HepG2 (cell line): ENCODE results near the gene GRM7. TPM values are rescaled to one million over a fixed set of nuclear protein-coding genes. Genes with fewer than 3 reads are reported as not detected.

Experiments used
- CBX5 ChIP-seq: sonication (generic); formaldehyde crosslinking; IDR thresholded peaks from 2 replicates; pipeline ENCODE4 v1.4.0; 2020; ENCODE audit warnings: missing genetic modification reagents, borderline replicate concordance
- CHD4 ChIP-seq: fragments of 200-600 bp; sonication (generic); IDR thresholded peaks from 2 replicates; pipeline ENCODE4 v1.7.0; 2017; ENCODE audit warnings: mild to moderate bottlenecking, low read length, borderline replicate concordance
- FOXO4 ChIP-seq: sonication (generic); formaldehyde crosslinking; conservative IDR thresholded peaks from 2 replicates; pipeline ENCODE4 v1.8.1; 2023; ENCODE audit warnings: missing genetic modification reagents
- MBNL3 ChIP-seq: fragments of 250-450 bp; sonication (Bioruptor Pico); conservative IDR thresholded peaks from 2 replicates; pipeline ENCODE4 v1.8.0; 2022; ENCODE audit warnings: mild to moderate bottlenecking, inconsistent platforms
- MED1 ChIP-seq: sonication (generic); formaldehyde crosslinking; IDR thresholded peaks from 2 replicates; pipeline ENCODE4 v1.4.0; 2020; ENCODE audit warnings: missing genetic modification reagents
- RBM39 ChIP-seq: fragments of 200-400 bp; formaldehyde crosslinking; IDR thresholded peaks from one replicate; pipeline ENCODE4 v1.6.1; 2018; ENCODE audit warnings: antibody characterized with exemption, mild to moderate bottlenecking, low read depth, low read length; ENCODE audit not compliant: poor library complexity, severe bottlenecking
- SALL1 ChIP-seq: sonication (generic); formaldehyde crosslinking; IDR thresholded peaks from 2 replicates; pipeline ENCODE4 v1.8.0; 2022; ENCODE audit warnings: mild to moderate bottlenecking, missing genetic modification reagents
- polyA plus RNA-seq, 8 experiments: library from polyadenylated mRNA; depleted of rRNA in 3 of 8; stranded (reverse) in 7 of 8; unstranded in 1 of 8; fragments of >200 nt; fragmentation: Illumina TruSeq in 4 of 8; extraction: Trizol in 4 of 8; gene quantifications; 2 replicates each; pipeline versions ENCODE4 v1.2.1 to v1.2.3, GENCODE V29; 2011 to 2016; ENCODE audit warnings: low read depth in 4 of 8, missing spikeins in 1 of 8, mixed read lengths in 1 of 8; ENCODE audit not compliant: insufficient read depth in 1 of 8
- total RNA-seq, 5 experiments: library from RNA; depleted of rRNA; stranded (reverse); fragments of >200 nt; fragmentation: Illumina TruSeq; extraction: Trizol; gene quantifications; 2 replicates each; pipeline ENCODE4 v1.2.3, GENCODE V29; 2016; ENCODE audit warnings: low read depth in 1 of 5
- TF ChIP-seq, protein P1 (sequence below): IDR thresholded peaks from 2 replicates; pipeline ENCODE4 v1.6.1; 2012; ENCODE audit warnings: low read length, improper control_type of control experiment
- TF ChIP-seq, protein P2 (sequence below): sonication (generic); formaldehyde crosslinking; IDR thresholded peaks from 2 replicates; pipeline ENCODE4 v1.8.1; 2023; ENCODE audit warnings: missing genetic modification reagents, inconsistent platforms, borderline replicate concordance

Gene GRM7
- total and polyA plus RNA-seq, 2 of the 13 experiments (the other 11 are each of a cell fraction or from before 2014, with no cell fraction given), result not detected

DNA sequence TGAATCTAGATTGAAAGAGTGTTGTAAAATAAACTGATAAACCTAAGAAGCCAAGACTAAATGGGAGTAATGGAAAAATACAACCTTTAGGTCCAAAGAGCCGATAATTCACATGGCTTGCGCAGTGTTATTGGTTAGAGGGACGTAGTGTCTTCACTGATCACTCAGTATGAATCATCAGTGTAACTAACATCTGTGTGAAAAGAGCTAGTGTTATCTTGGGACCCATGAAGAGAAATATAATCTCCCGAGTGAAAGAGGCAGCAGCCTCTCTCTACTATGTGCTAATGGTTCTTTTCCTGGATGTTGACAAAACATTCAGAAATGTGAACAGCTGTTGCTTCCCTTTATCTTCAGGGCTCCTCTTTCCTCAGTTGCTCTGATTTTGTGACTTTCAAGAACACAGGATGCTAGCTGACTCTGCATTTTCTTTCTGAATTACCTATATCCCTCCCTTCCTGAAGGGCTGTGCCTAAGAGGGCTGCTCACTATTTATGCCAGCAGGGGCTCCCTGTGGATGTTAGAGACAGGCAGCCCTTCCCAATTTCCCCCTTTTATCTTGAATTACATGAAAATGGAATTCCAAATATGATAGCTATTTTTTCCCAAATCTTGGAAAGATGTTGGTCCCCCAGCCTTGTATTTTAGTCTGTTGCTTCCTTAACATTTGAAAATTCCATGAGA lies 128.8 kb downstream of the GRM7 start (continued):
- TF ChIP-seq, protein P1, sequence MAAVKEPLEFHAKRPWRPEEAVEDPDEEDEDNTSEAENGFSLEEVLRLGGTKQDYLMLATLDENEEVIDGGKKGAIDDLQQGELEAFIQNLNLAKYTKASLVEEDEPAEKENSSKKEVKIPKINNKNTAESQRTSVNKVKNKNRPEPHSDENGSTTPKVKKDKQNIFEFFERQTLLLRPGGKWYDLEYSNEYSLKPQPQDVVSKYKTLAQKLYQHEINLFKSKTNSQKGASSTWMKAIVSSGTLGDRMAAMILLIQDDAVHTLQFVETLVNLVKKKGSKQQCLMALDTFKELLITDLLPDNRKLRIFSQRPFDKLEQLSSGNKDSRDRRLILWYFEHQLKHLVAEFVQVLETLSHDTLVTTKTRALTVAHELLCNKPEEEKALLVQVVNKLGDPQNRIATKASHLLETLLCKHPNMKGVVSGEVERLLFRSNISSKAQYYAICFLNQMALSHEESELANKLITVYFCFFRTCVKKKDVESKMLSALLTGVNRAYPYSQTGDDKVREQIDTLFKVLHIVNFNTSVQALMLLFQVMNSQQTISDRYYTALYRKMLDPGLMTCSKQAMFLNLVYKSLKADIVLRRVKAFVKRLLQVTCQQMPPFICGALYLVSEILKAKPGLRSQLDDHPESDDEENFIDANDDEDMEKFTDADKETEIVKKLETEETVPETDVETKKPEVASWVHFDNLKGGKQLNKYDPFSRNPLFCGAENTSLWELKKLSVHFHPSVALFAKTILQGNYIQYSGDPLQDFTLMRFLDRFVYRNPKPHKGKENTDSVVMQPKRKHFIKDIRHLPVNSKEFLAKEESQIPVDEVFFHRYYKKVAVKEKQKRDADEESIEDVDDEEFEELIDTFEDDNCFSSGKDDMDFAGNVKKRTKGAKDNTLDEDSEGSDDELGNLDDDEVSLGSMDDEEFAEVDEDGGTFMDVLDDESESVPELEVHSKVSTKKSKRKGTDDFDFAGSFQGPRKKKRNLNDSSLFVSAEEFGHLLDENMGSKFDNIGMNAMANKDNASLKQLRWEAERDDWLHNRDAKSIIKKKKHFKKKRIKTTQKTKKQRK, result no peak
- TF ChIP-seq CHD4 (no peak), FOXO4 (no peak), RBM39 (no peak), SALL1 (CRISPR knock-in tag) (no peak), MED1 (CRISPR knock-in tag) (no peak), CBX5 (CRISPR knock-in tag) (no peak), MBNL3 (no peak)
- TF ChIP-seq, protein P2, sequence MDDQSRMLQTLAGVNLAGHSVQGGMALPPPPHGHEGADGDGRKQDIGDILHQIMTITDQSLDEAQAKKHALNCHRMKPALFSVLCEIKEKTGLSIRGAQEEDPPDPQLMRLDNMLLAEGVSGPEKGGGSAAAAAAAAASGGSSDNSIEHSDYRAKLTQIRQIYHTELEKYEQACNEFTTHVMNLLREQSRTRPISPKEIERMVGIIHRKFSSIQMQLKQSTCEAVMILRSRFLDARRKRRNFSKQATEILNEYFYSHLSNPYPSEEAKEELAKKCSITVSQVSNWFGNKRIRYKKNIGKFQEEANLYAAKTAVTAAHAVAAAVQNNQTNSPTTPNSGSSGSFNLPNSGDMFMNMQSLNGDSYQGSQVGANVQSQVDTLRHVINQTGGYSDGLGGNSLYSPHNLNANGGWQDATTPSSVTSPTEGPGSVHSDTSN (CRISPR knock-in tag), result no peak
